Stimulated activated CD4-positive, alpha-beta T cell treated with anti-CD3 and anti-CD28 coated beads, Interleukin-4, amount 100 ng/mL, for 4 hours (primary cell): ENCODE results near the gene PDE6B.
"Not testable (repeated sequence)": the region's sequence is repeated elsewhere in the genome, so short reads cannot be mapped to it uniquely, and the experiment has no call there.

Experiments used
- DNase-seq, 2 experiments: peaks; one replicate each; pipeline ENCODE4 v3.0.0-alpha.2; 2020

Gene PDE6B

DNA sequence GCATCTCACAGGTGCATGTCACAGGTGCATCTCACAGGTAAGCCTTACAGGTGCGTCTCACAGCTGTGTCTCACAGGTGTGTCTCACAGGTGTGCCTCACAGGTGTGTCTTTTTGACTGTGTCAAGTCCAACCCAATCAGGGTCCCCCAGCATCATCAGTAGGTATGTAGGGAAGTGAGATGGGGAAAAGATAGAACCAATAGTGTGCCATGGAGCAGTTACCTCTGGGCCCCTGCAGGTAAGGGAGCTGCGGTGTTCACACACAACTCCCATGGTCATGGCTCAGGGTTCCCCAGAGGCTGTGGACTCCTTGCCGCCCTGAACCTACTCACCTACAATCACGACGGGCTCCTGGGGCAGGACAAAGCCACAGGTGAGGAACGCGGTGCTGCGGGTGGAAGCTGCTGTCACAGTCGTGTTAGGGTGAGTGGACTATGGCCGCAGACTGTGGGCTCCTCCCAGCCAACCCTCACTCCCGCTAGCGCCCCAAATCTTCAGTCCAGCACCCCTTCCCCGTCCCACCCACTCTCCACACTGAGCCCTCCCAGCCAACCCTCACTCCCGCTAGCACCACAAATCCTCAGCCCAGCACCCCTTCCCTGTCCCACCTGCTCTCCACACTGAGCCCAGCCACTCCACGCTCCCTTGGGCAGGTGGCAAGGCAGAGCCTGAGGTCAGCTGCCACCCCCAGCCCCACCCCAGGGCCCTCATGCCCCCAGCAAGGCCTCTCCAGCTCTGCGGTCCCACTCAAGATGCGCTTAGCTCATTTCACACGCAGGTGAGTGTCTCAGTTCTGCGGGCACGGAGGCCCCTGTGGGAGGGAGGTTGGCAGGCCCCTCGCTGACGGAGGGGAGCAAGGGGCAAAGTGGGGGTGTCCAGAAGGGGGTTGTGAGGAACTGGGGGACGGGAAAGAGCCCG, 2.1 kb upstream of the PDE6B start:
- DNase-seq, result no peak

DNA sequence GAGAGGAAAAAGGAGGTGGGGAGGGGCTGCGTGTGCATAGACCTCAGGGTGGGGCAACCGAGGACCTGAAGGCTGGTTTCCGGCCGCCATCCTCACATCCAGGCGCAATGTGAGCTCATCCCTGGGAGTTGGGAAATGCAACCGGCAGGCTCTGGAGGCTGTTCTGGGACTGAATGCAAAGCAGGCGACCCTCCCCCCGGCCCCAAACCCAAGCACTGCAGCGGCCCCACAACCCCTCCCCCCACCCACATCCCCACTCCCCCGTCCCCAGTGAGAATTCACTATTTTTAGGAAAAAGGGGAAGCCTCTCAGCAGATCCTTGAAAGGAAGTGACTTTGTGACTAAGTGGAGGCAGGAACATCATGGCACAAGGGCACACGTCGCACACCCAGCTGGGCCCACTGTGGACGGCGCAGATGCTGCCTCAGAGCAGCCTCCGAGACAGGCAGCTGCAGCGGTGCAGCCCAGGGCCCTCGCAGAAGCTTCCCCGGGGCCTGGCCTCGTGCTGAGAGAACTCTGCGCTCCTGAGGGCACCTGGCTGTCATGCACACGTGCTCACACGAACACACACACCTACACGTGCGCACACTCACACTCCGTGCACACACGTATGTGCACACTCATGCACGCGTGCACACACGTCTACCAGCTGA, 1.3 kb upstream of the PDE6B start:
- no peak for DNase-seq

DNA sequence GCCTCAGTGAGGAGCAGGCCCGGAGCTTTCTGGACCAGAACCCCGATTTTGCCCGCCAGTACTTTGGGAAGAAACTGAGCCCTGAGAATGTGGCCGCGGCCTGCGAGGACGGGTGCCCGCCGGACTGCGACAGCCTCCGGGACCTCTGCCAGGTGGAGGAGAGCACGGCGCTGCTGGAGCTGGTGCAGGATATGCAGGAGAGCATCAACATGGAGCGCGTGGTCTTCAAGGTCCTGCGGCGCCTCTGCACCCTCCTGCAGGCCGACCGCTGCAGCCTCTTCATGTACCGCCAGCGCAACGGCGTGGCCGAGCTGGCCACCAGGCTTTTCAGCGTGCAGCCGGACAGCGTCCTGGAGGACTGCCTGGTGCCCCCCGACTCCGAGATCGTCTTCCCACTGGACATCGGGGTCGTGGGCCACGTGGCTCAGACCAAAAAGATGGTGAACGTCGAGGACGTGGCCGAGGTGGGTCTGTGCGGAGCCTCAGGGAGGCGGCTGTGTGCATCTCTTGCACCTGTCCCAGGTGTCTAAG, 323 bp downstream of the PDE6B start:
- no peak for DNase-seq

DNA sequence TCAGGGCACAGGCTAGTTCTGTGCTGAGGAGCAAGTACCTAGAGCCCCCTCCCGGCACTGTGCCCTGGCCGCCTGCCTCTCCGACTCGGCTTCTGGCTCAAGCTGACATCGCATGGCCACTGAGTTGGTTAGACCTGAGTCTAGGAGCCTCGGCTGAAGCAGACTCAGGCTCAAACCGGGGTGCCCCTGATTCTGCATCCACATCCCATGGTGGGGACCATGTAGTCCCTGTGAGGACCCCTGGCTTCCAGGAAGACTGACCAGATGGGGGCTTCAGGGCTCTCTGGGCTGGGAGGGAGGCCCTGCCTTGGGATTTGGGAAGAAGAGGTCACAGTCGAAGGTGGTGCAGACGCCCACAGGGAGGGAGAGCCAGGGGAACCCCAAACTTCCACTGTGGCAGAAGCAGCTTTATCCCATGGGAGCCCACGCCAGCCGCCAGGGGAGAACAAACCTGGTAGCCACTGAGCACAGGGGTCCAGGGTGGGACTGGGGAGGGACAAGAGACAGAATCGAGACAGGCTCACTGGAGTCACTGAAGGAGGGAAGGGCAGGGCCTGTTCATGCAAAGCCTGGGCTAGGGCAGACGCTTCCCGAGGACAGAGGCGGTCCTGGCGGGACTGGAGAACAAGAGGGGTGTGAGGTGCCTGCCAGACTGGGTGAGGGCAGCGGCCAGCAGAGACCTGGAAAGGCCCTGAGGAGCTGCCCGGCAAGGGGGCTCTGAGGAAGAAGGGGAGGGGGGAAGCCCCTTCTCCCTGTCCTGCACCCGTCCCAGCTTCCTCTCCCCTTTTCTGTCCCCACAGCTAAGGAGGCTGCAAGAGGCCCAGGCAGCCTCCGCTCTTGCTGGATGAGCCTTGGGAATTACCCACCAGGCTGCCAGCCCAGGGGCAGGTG, 1.1 kb downstream of the PDE6B start:
- DNase-seq, result no peak

DNA sequence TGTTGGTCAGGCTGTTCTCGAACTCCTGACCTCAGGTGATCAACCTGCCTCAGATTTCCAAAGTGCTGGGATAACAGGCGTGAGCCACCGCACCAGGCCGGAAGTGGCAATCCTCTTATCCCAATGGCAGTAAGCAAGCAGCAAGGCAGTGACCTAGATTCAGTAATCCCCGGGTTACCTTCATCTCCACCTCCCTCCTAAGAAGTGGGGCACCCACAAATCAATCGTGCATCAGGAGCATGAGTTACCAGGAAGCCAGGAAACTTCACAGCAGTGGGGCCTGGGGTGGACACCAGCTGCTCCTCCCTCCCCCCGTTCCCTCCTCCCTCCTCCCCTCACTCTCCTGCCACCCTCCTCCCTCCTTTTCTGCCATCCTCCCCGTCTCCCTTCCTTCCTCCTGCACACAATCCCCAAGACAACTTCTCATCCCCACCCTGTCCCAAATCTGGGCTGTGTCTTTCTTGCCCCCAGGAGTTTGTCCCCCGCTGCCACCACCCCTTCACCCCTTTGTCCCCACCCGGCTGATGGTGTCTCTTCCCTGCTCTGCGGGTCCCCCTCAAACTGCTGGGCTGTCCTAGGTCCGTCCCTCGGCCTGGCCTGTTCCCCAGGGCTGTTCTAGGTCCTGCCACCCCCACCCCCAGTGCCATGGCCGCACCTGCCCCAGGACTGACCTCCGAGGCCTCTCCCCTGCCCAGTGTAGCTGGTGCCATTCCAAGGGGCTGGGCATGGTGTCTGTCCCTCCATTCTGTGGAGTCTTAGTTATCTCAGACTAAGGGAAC, 2.2 kb downstream of the PDE6B start:
- DNase-seq, result no peak

DNA sequence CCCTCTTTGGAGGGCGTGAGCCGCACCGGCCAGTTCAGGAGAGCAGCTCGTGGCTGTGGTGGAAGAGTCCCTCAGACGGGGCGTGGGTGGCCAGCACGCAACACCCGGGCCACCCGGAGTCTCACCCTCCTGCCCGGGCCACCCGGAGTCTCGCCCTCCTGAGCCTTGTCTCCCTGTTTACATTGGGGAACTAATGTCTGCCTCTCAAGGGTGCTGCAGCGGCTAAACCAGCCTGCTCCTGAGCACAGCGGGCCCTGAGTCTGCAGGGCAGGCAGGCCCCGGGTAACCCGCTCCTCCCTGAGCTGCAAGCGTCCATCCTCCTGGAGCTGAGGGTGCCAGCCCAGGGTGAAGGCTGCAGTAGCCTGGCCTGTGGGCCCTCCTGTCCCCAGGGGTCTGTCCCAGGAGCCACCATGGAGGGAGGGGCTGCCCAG, 3.0 kb downstream of the PDE6B start:
- no peak for DNase-seq

DNA sequence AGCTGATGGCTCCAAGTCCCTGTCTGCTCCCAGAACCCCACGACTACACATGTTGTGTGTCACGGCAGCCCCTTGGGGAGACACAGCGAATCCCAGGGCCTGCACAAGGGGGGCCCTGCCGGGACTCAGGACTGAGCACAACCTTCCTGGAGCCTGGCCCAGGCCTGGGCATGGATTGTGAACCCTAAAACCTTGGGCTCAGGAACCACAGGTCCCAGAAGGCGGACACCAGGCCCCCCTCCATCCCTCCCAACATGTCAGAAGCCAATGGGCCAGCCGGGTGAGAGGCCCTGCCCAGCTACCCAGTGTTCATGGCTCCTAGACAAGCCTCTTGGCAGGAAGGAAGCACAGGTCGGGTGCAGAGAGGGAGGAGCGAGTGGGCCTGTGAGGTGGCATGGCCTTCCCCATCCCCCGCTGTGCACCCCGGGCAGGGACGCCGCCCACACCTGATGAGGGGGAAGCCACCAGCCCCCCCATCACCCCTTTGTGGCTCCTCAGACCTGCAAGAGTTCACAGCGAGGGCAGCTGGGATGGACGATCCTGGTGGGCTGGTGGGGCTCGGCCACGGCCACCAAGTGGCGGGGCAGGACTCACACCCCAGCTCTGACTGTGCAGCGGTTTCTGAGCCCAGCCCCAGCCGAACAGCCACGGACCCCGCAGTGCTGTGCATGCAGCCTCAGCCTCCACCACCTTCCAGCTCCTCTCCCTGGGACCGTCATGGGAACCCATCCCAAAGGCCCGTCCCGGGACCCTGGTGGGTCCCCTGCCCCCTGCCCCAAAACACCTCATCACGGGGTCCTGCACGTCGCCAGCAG, 3.7 kb downstream of the PDE6B start:
- no peak for DNase-seq

DNA sequence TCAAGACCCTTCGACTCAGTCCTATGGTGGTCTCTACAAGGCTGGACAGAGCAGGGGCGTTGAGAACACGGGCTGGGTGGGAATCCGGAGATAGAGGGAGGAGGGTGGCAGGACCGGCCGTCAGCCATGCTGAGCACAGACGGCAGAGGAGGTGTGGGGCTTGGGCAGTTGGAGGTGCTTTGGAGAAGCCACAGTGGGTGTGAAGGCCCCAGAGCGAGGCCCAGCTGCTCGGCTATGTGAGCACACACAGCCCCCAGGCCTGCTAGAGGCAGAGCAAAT, 4.2 kb downstream of the PDE6B start:
- DNase-seq, result no peak

DNA sequence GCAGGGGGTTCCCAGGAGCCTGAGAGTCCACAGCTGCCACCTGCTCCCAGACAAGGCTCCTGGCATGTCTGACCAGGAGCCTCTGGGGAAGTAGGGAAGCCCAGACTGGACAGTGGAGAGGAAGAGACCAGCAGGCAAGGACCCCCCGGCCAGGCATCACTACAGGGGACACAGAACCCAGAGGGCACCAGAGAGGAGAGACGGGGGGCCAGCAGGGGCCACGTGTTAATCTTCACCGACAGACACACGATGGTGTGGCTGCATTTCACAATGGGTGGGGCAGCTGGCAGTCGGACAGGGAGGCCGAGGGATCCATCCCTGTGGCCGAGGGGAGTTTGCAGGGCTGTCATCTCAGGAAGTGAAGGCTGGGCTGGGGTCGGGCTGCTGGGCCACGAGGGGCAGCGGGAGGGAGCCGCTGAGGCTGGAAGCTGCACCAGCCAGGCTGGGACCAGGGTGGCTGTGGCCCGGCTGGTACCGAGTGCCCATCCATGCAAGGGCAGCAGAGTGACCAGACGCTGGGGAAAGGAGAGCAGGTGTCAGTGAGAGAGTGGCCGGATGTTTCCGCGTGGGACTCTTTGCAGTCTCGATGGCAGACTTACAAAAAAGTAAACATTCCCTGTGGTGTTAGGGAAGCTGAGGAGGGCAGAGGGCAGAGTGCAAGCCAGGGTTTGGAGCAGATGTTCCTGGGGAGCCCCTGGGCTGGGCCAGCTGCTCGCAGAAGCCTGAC, 4.7 kb downstream of the PDE6B start:
- DNase-seq, result no peak

DNA sequence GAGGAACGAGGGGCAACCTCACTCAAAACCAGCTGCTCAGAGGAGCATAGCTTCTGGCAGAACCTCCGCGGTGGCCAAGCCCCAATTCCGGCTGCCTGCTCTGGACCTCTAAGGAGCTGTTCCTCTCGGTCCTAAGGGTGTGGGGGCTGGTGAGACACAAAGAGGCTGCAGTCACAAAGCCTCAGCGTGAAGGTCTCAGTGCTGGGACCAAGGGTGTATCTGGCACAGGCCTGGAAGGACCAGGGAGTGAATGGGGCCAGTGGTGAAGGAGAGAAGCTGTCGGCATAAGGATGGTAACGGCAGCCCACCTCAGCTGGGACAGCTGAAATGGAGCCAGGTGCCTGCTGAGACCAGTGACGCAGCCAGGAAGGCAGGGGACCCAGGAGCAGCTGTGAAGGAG, 5.3 kb downstream of the PDE6B start:
- no peak for DNase-seq

DNA sequence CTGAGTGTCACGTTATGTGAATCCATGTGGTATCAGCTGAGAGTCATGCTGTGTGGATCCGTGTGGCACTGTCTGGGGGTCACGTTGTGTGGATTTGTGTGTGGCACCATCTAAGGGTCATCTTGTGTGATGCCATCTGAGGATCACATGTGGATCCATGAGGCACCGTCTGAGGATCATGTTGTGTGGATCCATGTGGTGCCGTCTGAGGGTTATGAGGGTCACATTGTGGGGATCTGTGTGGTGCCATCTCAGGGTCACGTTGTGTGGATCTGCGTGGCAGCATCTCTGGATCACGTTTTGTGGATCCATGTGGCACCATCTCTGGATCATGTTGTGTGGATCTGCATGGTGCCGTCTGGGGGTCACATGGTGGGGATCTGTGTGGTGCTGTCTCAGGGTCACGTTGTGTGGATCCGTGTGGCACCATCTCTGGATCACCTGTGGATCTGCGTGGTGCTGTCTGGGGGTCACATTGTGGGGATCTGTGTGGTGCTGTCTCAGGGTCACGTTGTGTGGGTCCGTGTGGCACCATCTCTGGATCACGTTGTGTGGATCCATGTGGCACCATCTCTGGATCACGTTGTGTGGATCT, 6.9 kb downstream of the PDE6B start:
- no peak for DNase-seq

DNA sequence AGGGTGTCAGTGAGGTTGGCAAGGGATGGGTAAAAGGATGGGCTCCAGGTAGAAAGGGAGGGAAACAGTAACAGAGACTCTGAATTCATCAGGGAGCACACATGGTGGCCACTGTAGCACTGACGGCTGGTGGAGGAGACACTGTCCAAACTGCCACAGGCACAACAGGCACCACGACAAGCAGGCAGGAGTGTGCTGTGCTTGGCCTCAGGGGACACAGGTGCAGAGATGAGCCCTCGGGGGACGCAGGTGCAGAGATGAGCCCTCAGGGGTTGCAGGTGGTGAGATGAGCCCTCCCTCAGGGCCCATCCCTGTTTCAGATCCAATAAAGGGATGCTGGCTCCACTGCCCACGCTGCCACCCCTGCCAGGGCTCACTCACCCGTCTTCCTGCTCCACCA, 7.6 kb downstream of the PDE6B start:
- DNase-seq, result no peak

DNA sequence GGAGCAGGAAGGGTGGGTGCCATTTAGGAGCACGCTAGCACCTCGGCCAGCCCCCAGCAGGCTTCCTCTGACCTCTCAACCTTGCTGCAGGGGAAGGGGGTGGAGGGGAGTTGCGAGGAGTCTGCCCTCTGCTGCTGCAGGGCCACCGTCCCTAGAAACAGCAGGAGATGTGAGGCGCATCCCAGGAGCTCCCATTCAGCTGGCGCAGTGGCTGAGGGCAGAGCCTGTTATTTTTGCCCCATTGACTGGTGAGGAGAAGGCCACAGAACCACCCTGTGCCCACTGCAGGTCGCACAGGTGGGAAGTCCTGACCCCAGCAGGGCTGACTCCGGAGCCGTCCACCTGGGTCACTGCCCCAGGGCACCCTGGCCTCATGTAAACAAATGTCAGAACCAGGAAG, 8.0 kb downstream of the PDE6B start:
- DNase-seq, result no peak

DNA sequence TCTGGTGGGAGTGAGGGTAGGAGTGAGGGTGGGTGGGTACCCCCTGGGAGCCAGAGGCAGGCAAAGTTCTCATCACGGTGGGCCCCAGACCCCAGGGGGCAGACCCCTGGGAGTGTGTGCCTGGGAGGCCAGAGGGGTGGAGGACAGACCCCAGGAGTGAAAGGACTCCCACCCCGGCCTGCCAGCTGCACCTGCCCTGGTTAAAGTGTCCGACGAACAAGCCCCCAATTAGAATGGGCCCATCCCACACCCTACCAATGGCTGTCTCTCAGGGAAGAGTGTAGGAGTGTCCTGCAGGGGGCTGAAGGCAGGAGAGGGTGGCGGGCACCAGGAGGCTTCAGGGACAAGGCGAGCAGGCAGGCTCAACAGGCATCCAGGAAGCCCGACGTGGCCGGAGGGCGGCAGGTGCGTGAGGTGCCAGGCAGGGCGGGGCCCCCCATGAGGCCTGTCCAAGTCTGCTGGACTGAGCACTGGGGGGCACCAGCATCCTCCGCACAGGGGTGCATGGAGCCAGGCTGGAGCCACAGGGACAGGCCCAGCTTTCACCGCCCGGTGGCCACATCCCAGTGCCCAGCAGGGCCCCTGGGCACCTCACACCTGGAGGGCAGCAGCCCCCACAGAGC, 8.7 kb downstream of the PDE6B start:
- no peak for DNase-seq

DNA sequence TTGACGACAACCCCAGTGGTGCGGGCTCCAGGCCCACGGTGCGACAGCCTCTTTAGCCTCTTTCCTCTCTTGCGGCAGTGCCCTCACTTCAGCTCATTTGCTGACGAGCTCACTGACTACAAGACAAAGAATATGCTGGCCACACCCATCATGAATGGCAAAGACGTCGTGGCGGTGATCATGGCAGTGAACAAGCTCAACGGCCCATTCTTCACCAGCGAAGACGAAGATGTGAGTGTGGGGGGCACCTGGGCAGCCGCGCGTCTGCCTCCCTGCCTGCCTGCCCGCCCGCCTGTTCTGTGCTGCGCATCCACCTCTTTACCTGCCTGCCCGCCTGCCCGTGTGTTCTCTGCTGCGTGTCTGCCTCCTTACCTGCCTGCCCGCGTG, 9.2 kb downstream of the PDE6B start:
- DNase-seq, result no peak

DNA sequence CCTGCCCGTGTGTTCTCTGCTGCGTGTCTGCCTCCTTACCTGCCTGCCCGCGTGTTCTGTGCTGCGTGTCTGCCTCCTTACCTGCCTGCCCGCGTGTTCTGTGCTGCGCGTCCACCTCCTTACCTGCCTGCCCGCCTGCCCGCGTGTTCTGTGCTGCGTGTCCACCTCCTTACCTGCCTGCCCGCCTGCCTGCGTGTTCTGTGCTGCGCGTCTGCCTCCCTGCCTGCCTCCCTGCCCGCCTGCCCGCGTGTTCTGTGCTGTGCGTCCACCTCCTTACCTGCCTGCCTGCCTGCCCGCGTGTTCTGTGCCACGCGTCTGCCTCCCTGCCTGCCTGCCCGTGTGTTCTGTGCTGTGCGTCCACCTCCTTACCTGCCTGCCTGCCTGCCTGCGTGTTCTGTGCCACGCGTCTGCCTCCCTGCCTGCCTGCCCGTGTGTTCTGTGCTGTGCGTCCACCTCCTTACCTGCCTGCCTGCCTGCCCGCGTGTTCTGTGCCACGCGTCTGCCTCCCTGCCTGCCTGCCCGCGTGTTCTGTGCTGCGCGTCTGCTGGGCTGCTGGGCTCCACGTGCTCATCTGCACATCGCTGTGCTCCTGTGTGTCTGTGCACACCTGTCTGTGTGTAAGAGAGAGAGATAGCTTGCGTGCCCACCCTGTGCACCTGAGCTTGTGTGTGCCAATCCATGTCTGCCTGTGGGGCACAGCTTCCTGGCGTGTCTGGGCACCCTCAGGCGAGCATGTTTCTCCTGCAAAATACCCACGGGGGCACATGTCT, 9.9 kb downstream of the PDE6B start:
- DNase-seq, result not testable (repeated sequence)

DNA sequence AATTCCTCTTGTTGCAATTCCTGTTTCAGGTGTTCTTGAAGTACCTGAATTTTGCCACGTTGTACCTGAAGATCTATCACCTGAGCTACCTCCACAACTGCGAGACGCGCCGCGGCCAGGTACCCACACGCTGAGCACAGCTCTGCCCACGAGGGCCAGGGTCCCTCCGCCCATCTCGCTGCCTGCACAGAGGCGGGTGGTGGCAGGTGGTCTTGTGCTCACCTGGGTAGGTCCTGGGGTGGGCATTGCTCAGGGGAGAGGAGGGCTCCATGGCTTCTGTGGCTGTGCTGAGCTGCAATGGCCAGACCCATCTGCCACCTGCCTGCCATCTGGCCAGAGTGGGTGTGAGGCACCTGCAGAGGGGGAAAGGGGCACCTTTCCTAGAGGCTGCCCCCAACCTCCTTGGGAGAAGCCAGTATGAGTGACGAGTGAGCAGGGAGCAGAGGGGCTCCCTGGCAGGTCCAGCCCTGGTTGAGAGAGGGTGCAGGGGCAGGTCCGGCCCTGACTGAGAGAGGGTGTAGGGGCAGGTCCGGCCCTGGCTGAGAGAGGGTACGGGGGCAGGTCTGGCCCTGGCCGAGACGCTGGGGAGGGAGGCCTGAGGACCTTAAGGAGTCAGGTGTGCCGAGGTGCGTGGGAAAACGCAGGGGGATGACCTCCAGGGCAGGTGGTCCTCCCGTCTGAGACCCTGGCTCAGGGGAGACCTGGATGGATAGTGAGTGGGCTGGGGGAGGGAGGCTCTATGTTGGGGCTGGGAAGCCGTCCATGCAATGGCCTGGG, 10.7 kb downstream of the PDE6B start:
- DNase-seq, result no peak

DNA sequence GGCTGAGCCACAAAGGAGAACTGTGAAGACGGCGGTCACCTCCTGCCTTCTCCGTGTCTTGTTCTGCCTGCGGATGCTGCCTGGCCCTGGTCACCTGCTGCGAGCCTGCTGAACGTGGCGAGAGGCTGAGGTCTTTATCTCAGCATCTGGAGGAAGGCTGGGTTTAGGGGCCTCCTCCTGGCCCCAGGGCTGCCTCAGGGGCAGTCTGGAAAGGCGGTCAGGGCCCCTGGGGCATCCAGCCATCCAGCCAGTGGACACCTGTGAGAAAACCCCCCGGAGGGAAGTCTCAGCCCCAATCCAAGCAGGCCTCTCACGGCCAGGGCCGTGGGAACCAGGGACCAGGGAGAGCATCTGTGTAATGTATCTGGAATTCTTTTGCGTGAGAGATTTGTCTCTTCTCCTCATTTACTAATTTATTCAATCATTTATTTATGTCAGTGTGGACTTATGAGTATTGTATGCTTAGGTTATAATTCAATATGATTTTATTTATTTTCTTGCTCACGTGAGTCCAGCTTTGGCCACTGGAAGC, 11.3 kb downstream of the PDE6B start:
- DNase-seq, result no peak
